Panc1 (cell line): ENCODE data around the gene GRID2. TPM values are rescaled to one million over a fixed set of nuclear protein-coding genes. Genes with fewer than 3 reads are reported as not detected.

Source experiments
- ATAC-seq: fragments of 200-7000 bp; cut with Tn5 transposase; 2 replicates; pipeline ENCODE4 v1.9.1; 2020; ENCODE audit warnings: mild to moderate bottlenecking, moderate library complexity
- BruUV-seq: library from RNA; stranded (reverse); fragments of 400-500 nt; replicated peaks from 2 replicates; lab custom pipeline; 2021; lab: Mats Ljungman, UMichigan
- CTCF ChIA-PET: fragments of 300-600 bp; sonication (Branson Sonifier 250); formaldehyde crosslinking; loops from one replicate; lab custom pipeline; 2022; ENCODE audit warnings: antibody characterized with exemption; lab: Charles Lee
- POLR2A ChIA-PET: fragments of 300-600 bp; sonication (Branson Sonifier 250); formaldehyde crosslinking; loops from one replicate; lab custom pipeline; 2022; ENCODE audit warnings: antibody characterized with exemption; lab: Charles Lee
- DNase-seq: peaks from one replicate; pipeline ENCODE4 v3.0.0-alpha.2; 2010; ENCODE audit warnings: low read depth, low spot score
- H3K27ac ChIP-seq: 2 replicates; pipeline ENCODE4 v1.5.1; 2011; ENCODE audit warnings: mild to moderate bottlenecking, low read length, inconsistent platforms
- H3K27me3 ChIP-seq: fragments of 200-500 bp; sonication (Bioruptor generic); 2 replicates; pipeline ENCODE4 v1.6.0; 2014; ENCODE audit warnings: low read length, inconsistent platforms; ENCODE audit not compliant: control insufficient read depth, insufficient read depth
- H3K36me3 ChIP-seq: fragments of 200-500 bp; sonication (Bioruptor generic); 2 replicates; pipeline ENCODE4 v1.5.1; 2014; ENCODE audit warnings: inconsistent platforms, mild to moderate bottlenecking, low read length, moderate library complexity; ENCODE audit not compliant: control insufficient read depth, insufficient read depth
- H3K4me1 ChIP-seq: 2 replicates; pipeline ENCODE4 v1.5.1; 2011; ENCODE audit warnings: inconsistent platforms, mild to moderate bottlenecking, low read length, moderate library complexity; ENCODE audit not compliant: control insufficient read depth, insufficient read depth
- H3K4me3 ChIP-seq, 2 experiments: 2 replicates each; pipeline ENCODE4 v1.5.1; 2011 to 2012; ENCODE audit warnings: low read depth in 2 of 2, low read length in 2 of 2, mild to moderate bottlenecking in 2 of 2, inconsistent platforms in 1 of 2, moderate library complexity in 1 of 2
- H3K9me3 ChIP-seq: fragments of 200-500 bp; sonication (Bioruptor generic); 2 replicates; pipeline ENCODE4 v1.5.1; 2014; ENCODE audit warnings: low read depth, mild to moderate bottlenecking, inconsistent platforms, low read length, moderate library complexity; ENCODE audit not compliant: control insufficient read depth, insufficient read depth
- CTCF ChIP-seq: fragments of 450-650 bp; IDR thresholded peaks from 2 replicates; pipeline ENCODE4 v1.5.1; 2017; ENCODE audit warnings: mild to moderate bottlenecking
- POLR2AphosphoS5 ChIP-seq: IDR thresholded peaks from 2 replicates; pipeline ENCODE4 v1.6.1; 2012; ENCODE audit warnings: mild to moderate bottlenecking, low read depth, low read length, moderate library complexity
- REST ChIP-seq, 2 experiments: IDR thresholded peaks; 2 replicates each; pipeline ENCODE4 v1.6.1; 2011 to 2012; ENCODE audit warnings: low read depth in 2 of 2, control low read depth in 1 of 2, low read length in 1 of 2, mild to moderate bottlenecking in 1 of 2, moderate library complexity in 1 of 2; ENCODE audit not compliant: insufficient read depth in 1 of 2
- SIN3A ChIP-seq: IDR thresholded peaks from 2 replicates; pipeline ENCODE4 v1.6.1; 2012; ENCODE audit warnings: low read depth, mild to moderate bottlenecking, low read length, moderate library complexity, borderline replicate concordance; ENCODE audit not compliant: insufficient read depth
- TCF7L2 ChIP-seq: IDR thresholded peaks from 2 replicates; pipeline ENCODE4 v1.6.1; 2011; ENCODE audit warnings: mild to moderate bottlenecking, low read depth, low read length, inconsistent platforms
- in situ Hi-C: cut with HindIII; loops from 2 replicates; pipeline ENCODE4 v1.10.0; 2016; ENCODE audit warnings: low sequenced_read_pairs, low pct_unique_long_range_greater_than_20kb
- intact Hi-C: fragments of 100-400 bp; cut with micrococcal nuclease; formaldehyde crosslinking; loops from one replicate; pipeline ENCODE4 v1.10.0; 2022; ENCODE audit not compliant: unreplicated experiment
- total RNA-seq: library from RNA; stranded (reverse); gene quantifications from one replicate; pipeline ENCODE4 v1.2.1, GENCODE V29; 2021; ENCODE audit not compliant: unreplicated experiment

Gene GRID2
- total RNA-seq, 1 experiment from 2014 or later: 0.08 TPM

DNA sequence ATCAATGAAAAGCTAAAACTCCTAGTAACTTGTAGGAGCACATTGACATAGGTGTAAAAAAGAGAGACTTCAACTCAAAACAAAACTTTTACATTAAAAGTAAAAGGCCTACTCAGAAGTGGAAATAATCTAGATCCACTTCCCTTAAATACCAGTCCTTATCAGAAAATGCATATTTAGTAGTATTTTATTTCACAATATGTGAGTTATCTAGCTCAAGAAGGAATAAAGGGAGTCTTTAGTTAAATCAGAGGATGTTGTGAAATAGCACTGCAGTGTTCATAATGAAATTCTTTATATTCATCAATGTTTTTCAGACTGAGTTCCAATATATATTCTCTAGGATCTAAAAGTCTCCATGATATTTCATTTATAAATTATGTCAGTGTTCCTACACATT is 715.0 kb downstream of the GRID2 start:
- TF ChIP-seq POLR2AphosphoS5 (no peak), SIN3A (no peak), CTCF (no peak), REST (IDR thresholded peaks at IDR 0.05; ENCODE audit: insufficient read depth in 1 of 2, low read depth in 2 of 2, low read length in 1 of 2) (no peak), TCF7L2 (no peak)
- Histone ChIP-seq H3K27ac (no peak overlapping the region), H3K4me3 (no peak overlapping the region), H3K27me3 (no peaks in the 10 kb centered on the region), H3K4me1 (no peaks in the 10 kb centered on the region), H3K36me3 (no peaks in the 10 kb centered on the region; the same call in 1 of the 2 replicates), H3K9me3 (no peaks in the 10 kb centered on the region)
- ATAC-seq: no peak
- in situ Hi-C loops (no loop called here), intact Hi-C loops (no loop called here)
- no peak for DNase-seq
- BruUV-seq: no TSS peak
- POLR2A ChIA-PET: no interaction called here
- CTCF ChIA-PET: no interaction called here

DNA sequence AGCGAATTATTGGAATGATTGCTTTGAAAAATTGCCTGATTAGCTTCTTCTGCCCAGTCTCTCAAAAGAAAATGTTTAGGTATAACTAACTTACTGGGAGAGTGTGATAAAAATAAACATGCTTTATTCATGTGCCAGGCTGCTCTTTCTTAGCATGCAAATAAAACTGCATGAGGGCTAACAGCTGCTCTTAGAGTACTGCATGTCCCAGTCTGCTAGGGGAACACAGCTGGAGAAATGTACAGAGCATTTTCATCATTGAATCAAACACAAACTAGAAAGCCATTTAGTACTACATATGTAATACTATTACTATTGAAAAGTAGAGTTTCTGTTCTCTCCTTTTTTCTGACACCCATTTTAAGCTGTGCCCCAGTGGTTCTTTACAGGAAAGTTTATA is 726.0 kb downstream of the GRID2 start:
- no peak for DNase-seq
- ChIA-PET POLR2A (no interaction called here), CTCF (no interaction called here)
- Histone ChIP-seq H3K27me3 (no peaks in the 10 kb centered on the region), H3K4me1 (no peaks in the 10 kb centered on the region), H3K4me3 (no peak overlapping the region), H3K36me3 (no peaks in the 10 kb centered on the region), H3K9me3 (no peaks in the 10 kb centered on the region), H3K27ac (no peak overlapping the region)
- in situ Hi-C loops: no loop called here
- no peak for ATAC-seq
- intact Hi-C loops: no loop called here
- TF ChIP-seq TCF7L2 (no peak), SIN3A (no peak), POLR2AphosphoS5 (no peak), REST (IDR thresholded peaks at IDR 0.05; ENCODE audit: insufficient read depth in 1 of 2, low read depth in 2 of 2, low read length in 1 of 2) (no peak), CTCF (no peak)
- BruUV-seq: no TSS peak
